Suprapubic skin (tissue), 4 donors: ENCODE results near the gene ESR2. TPM values are rescaled to one million over a fixed set of nuclear protein-coding genes. Genes with fewer than 3 reads are reported as not detected.

Experiments
- DNase-seq, 2 donors: peaks; one replicate each; pipeline ENCODE4 v3.0.0-alpha.2; 2019; ENCODE audit warnings: low spot score in 2 of 2
- H3K27ac ChIP-seq: fragments of 200-600 bp; sonication (generic); one replicate; pipeline ENCODE4 v1.5.1; 2019
- H3K27me3 ChIP-seq: fragments of 200-600 bp; sonication (generic); one replicate; pipeline ENCODE4 v1.5.1; 2019
- H3K36me3 ChIP-seq: fragments of 200-600 bp; sonication (generic); one replicate; pipeline ENCODE4 v1.5.1; 2019
- H3K4me1 ChIP-seq: fragments of 200-600 bp; sonication (generic); one replicate; pipeline ENCODE4 v1.5.1; 2019
- H3K4me3 ChIP-seq: fragments of 200-600 bp; sonication (generic); one replicate; pipeline ENCODE4 v1.5.1; 2019; ENCODE audit warnings: mild to moderate bottlenecking
- H3K9me3 ChIP-seq: fragments of 200-600 bp; sonication (generic); one replicate; pipeline ENCODE4 v1.5.1; 2019
- CTCF ChIP-seq, 2 donors: fragments of 200-600 bp in 1 of 2; fragments of 450-650 bp in 1 of 2; sonication (generic) in 1 of 2; IDR thresholded peaks; one replicate each; pipeline ENCODE4 v1.5.1; 2016 to 2019; ENCODE audit warnings: antibody characterized with exemption in 2 of 2, mild to moderate bottlenecking in 1 of 2, moderate library complexity in 1 of 2
- EP300 ChIP-seq: sonication (generic); formaldehyde crosslinking; IDR thresholded peaks from one replicate; pipeline ENCODE4 v1.6.1; 2017; ENCODE audit warnings: antibody characterized with exemption
- POLR2A ChIP-seq, 2 donors: fragments of 450-650 bp; IDR thresholded peaks; one replicate each; pipeline ENCODE4 v1.6.1; 2017; ENCODE audit warnings: antibody characterized with exemption in 2 of 2, mild to moderate bottlenecking in 2 of 2, moderate library complexity in 2 of 2
- POLR2AphosphoS5 ChIP-seq, 3 donors: sonication (generic); formaldehyde crosslinking; IDR thresholded peaks; one replicate each; pipeline ENCODE4 v1.6.1; 2017; ENCODE audit warnings: antibody characterized with exemption in 3 of 3
- WGBS: methylation state at CpG from one replicate; pipeline ENCODE4 v1.1.5; 2018; 5-methylcytosine and 5-hydroxymethylcytosine counted together
- total RNA-seq, 4 donors: library from RNA; depleted of rRNA; stranded (reverse); fragments of >200 nt; gene quantifications; one replicate each; pipeline ENCODE4 v1.1.0, GENCODE V29; 2016

ESR2 gene
- total RNA-seq, 4 donors from 2014 or later = 0.38 to 1.4 (median 1.1) TPM; not detected in 1

- Histone ChIP-seq H3K36me3 (peaks cover 55% of the 10 kb centered on the region), H3K4me3 (no peak overlapping the region)
Observed at GRCh38 chr14:64092940-64093339, 201.2 kb downstream of the ESR2 start.

GRCh38 chr14:64092338-64092737, 201.8 kb downstream of the ESR2 start:
- H3K4me1 ChIP-seq = no peaks in the 10 kb centered on the region
- WGBS = 69% methylated on average over 4 of the region's 4 CpGs
- peaks cover 53% of the 10 kb centered on the region for H3K36me3 ChIP-seq
- H3K4me3 ChIP-seq = no peak overlapping the region
- TF ChIP-seq POLR2AphosphoS5 (IDR thresholded peaks at IDR 0.05) = no peak
- DNase-seq = no peak
- H3K9me3 ChIP-seq = no peaks in the 10 kb centered on the region
- no peak overlapping the region for H3K27ac ChIP-seq
- H3K27me3 ChIP-seq = no peaks in the 10 kb centered on the region

More at GRCh38 chr14:64092940-64093339, 201.2 kb downstream of the ESR2 start:
- no peak overlapping the region for H3K27ac ChIP-seq
- no peak for DNase-seq
- no peaks in the 10 kb centered on the region for H3K27me3 ChIP-seq
- no peaks in the 10 kb centered on the region for H3K4me1 ChIP-seq
- WGBS = 67% methylated on average over 5 of the region's 5 CpGs
- no peak for TF ChIP-seq POLR2AphosphoS5 (IDR thresholded peaks at IDR 0.05)
- no peak for TF ChIP-seq POLR2A (IDR thresholded peaks at IDR 0.05)
- no peaks in the 10 kb centered on the region for H3K9me3 ChIP-seq

- WGBS = 74% methylated on average over 1 of the region's 1 CpG
- TF ChIP-seq POLR2A (IDR thresholded peaks at IDR 0.05) (no peak), POLR2AphosphoS5 (IDR thresholded peaks at IDR 0.05) (no peak), EP300 (no peak), CTCF (IDR thresholded peaks at IDR 0.05) (no peak)
- Histone ChIP-seq H3K4me3 (no peak overlapping the region), H3K27ac (no peak overlapping the region), H3K9me3 (no peaks in the 10 kb centered on the region), H3K36me3 (peaks cover 44% of the 10 kb centered on the region), H3K27me3 (no peaks in the 10 kb centered on the region), H3K4me1 (no peaks in the 10 kb centered on the region)
- DNase-seq = no peak
Observed at GRCh38 chr14:64091217-64091616, 203.0 kb downstream of the ESR2 start.

- H3K4me1 ChIP-seq = no peaks in the 10 kb centered on the region
- TF ChIP-seq EP300 (no peak), POLR2A (IDR thresholded peaks at IDR 0.05) (no peak), POLR2AphosphoS5 (IDR thresholded peaks at IDR 0.05) (no peak), CTCF (IDR thresholded peaks at IDR 0.05) (no peak)
- DNase-seq = no peak
- WGBS = 76% methylated on average over 2 of the region's 2 CpGs
- no peak overlapping the region for H3K27ac ChIP-seq
- H3K9me3 ChIP-seq = no peaks in the 10 kb centered on the region
- H3K36me3 ChIP-seq = peaks cover 34% of the 10 kb centered on the region
- no peak overlapping the region for H3K4me3 ChIP-seq
- H3K27me3 ChIP-seq = no peaks in the 10 kb centered on the region
Observed at GRCh38 chr14:64089920-64090319, 204.3 kb downstream of the ESR2 start.

- Histone ChIP-seq H3K9me3 (no peaks in the 10 kb centered on the region), H3K4me3 (no peak overlapping the region), H3K36me3 (peaks cover 41% of the 10 kb centered on the region), H3K27me3 (no peaks in the 10 kb centered on the region), H3K4me1 (no peaks in the 10 kb centered on the region), H3K27ac (no peak overlapping the region)
- no peak for DNase-seq
- TF ChIP-seq POLR2AphosphoS5 (IDR thresholded peaks at IDR 0.05) (no peak), CTCF (IDR thresholded peaks at IDR 0.05) (no peak), EP300 (no peak), POLR2A (IDR thresholded peaks at IDR 0.05) (no peak)
Observed at GRCh38 chr14:64088647-64088964, 205.6 kb downstream of the ESR2 start.

GRCh38 chr14:64082837-64083236, 211.3 kb downstream of the ESR2 start:
- no peaks in the 10 kb centered on the region for H3K27me3 ChIP-seq
- no peaks in the 10 kb centered on the region for H3K4me1 ChIP-seq
- TF ChIP-seq EP300 (peak; percentile 95), POLR2A (IDR thresholded peaks at IDR 0.05) (no peak), POLR2AphosphoS5 (IDR thresholded peaks at IDR 0.05) (no peak), CTCF (IDR thresholded peaks at IDR 0.05) (no peak)
- 81% methylated on average over 7 of the region's 7 CpGs for WGBS
- H3K4me3 ChIP-seq = no peak overlapping the region
- H3K27ac ChIP-seq = no peak overlapping the region
- no peaks in the 10 kb centered on the region for H3K9me3 ChIP-seq
- DNase-seq = no peak
- peaks cover 65% of the 10 kb centered on the region for H3K36me3 ChIP-seq
